Body of pancreas (tissue), 4 donors: ENCODE results near the gene KRT10. TPM values are rescaled to one million over a fixed set of nuclear protein-coding genes. Genes with fewer than 3 reads are reported as not detected.
"Not testable (repeated sequence)": the region's sequence is repeated elsewhere in the genome, so short reads cannot be mapped to it uniquely, and the experiment has no call there.

Experiments
- ATAC-seq: fragments of 150-250 bp; one replicate; pipeline ENCODE4 v1.9.1; 2016
- DNase-seq, 4 donors: peaks; one replicate each; pipeline ENCODE4 v3.0.0-alpha.2; 2019
- H3K27ac ChIP-seq, 4 donors: fragments of 200-600 bp; sonication (generic); 1 replicate in 3 of 4; 2 replicates in 1 of 4; pipeline versions ENCODE4 v1.5.1 to v1.6.1; 2016 to 2019; ENCODE audit warnings: mild to moderate bottlenecking in 1 of 4, mixed read lengths in 1 of 4, moderate library complexity in 1 of 4
- H3K27me3 ChIP-seq, 2 donors: fragments of 200-600 bp; sonication (generic); one replicate each; pipeline ENCODE4 v1.6.0; 2016; ENCODE audit warnings: mild to moderate bottlenecking in 1 of 2
- H3K36me3 ChIP-seq, 2 donors: fragments of 200-600 bp; sonication (generic); replicated peaks in 1 of 2; 2 replicates each; pipeline ENCODE4 v1.5.1; 2016; ENCODE audit warnings: low read depth in 2 of 2; ENCODE audit not compliant: insufficient read depth in 1 of 2
- H3K4me1 ChIP-seq: fragments of 200-600 bp; sonication (generic); one replicate; pipeline ENCODE4 v1.6.0; 2016
- H3K4me3 ChIP-seq, 2 donors: fragments of 200-600 bp; sonication (generic); 1 replicate in 1 of 2; 2 replicates in 1 of 2; pipeline ENCODE4 v1.5.1; 2016 to 2019
- H3K9me3 ChIP-seq, 3 donors: fragments of 200-600 bp; sonication (generic); 1 replicate in 2 of 3; 2 replicates in 1 of 3; pipeline ENCODE4 v1.5.1; 2016
- CTCF ChIP-seq, 7 experiments: fragments of 450-650 bp in 4 of 7; fragments of 200-600 bp in 3 of 7; sonication (generic) in 3 of 7; IDR thresholded peaks; one replicate each; pipeline ENCODE4 v1.5.1; 2016 to 2019; ENCODE audit warnings: antibody characterized with exemption in 7 of 7
- POLR2A ChIP-seq, 3 donors: fragments of 450-650 bp; IDR thresholded peaks; one replicate each; pipeline ENCODE4 v1.6.1; 2016; ENCODE audit warnings: antibody characterized with exemption in 3 of 3, mild to moderate bottlenecking in 2 of 3
- WGBS, 2 donors: methylation state at CpG; one replicate each; pipeline ENCODE4 v1.1.5; 2017; 5-methylcytosine and 5-hydroxymethylcytosine counted together
- intact Hi-C: fragments of 100-400 bp; cut with DNase I; formaldehyde crosslinking; loops from one replicate; pipeline ENCODE4 v1.15.1; 2023
- total RNA-seq, 2 donors: library from RNA; depleted of rRNA; stranded (reverse); fragments of >200 nt; gene quantifications; one replicate each; pipeline ENCODE4 v1.1.0, GENCODE V29; 2016

Gene KRT10
- total RNA-seq, 2 donors from 2014 or later = 3.3 to 8.0 TPM

GRCh38 chr17:40817103-40817682 is 5.2 kb downstream of the KRT10 start:
- Histone ChIP-seq H3K27ac (no peak overlapping the region), H3K27me3 (no peaks in the 10 kb centered on the region), H3K4me1 (peaks cover 15% of the 10 kb centered on the region), H3K9me3 (no peaks in the 10 kb centered on the region), H3K36me3 (no peaks in the 10 kb centered on the region), H3K4me3 (no peak overlapping the region)
- intact Hi-C loops = no loop called here
- no peak for TF ChIP-seq POLR2A (IDR thresholded peaks at IDR 0.05)
- TF ChIP-seq CTCF (IDR thresholded peaks at IDR 0.05) = no peak
- ATAC-seq (no peak), DNase-seq (no peak)
- 97 to 98% methylated on average over 4 of the region's 4 CpGs for WGBS, 2 donors

- Histone ChIP-seq H3K4me3 (no peak overlapping the region), H3K9me3 (no peaks in the 10 kb centered on the region), H3K4me1 (peaks cover 15% of the 10 kb centered on the region), H3K27ac (no peak overlapping the region), H3K27me3 (no peaks in the 10 kb centered on the region), H3K36me3 (no peaks in the 10 kb centered on the region)
- DNase-seq (no peak), ATAC-seq (no peak)
- intact Hi-C loops = no loop called here
- TF ChIP-seq POLR2A (IDR thresholded peaks at IDR 0.05) = no peak
- TF ChIP-seq CTCF (IDR thresholded peaks at IDR 0.05) = no peak
- WGBS, 2 donors = 80 to 91% methylated on average over 3 of the region's 3 CpGs
Measured at GRCh38 chr17:40816569-40816968, 5.8 kb downstream of the KRT10 start.

DNA sequence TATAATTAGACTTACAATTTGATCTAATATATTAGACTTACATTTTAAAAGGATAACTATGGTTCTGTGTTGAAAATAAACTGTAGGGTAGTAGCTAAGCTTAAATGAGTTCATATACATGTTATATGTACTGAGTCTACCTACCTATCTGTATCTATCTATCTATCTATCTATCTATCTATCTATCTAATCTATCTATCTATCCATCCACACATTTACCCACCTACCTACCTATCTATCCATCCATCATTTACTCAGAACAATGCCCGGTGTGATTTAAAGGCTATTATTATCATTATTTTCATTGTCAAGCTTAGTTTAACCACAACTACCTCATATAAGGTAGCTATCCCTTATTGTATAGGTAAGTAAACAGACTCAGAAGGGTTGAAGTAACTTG is 7.0 kb downstream of the KRT10 start:
- Histone ChIP-seq H3K4me1 (peaks cover 15% of the 10 kb centered on the region), H3K27me3 (peaks cover 0 to 4% of the 10 kb centered on the region in 2 donors), H3K4me3 (no peak overlapping the region), H3K36me3 (no peaks in the 10 kb centered on the region), H3K9me3 (no peaks in the 10 kb centered on the region), H3K27ac (no peak overlapping the region)
- DNase-seq (no peak), ATAC-seq (no peak)
- TF ChIP-seq POLR2A (IDR thresholded peaks at IDR 0.05) (no peak), CTCF (IDR thresholded peaks at IDR 0.05) (no peak)
- 78 to 91% methylated on average over 1 of the region's 1 CpG for WGBS, 2 donors
- intact Hi-C loops = no loop called here

GRCh38 chr17:40814657-40815056 is 7.8 kb downstream of the KRT10 start:
- peaks cover 12% of the 10 kb centered on the region for H3K4me1 ChIP-seq
- H3K36me3 ChIP-seq, H3K9me3 ChIP-seq, H3K27ac ChIP-seq, ATAC-seq, DNase-seq, H3K27me3 ChIP-seq, intact Hi-C loops, H3K4me3 ChIP-seq: not testable (repeated sequence)
- WGBS, 2 donors = 75 to 82% methylated on average over 3 of the region's 3 CpGs

- Histone ChIP-seq H3K27me3 (peaks cover 0 to 4% of the 10 kb centered on the region in 2 donors), H3K27ac (no peak overlapping the region), H3K4me1 (peaks cover 7% of the 10 kb centered on the region), H3K4me3 (no peak overlapping the region), H3K36me3 (no peaks in the 10 kb centered on the region), H3K9me3 (no peaks in the 10 kb centered on the region)
- intact Hi-C loops = no loop called here
- ATAC-seq (no peak), DNase-seq (no peak)
- TF ChIP-seq CTCF (IDR thresholded peaks at IDR 0.05) (no peak), POLR2A (IDR thresholded peaks at IDR 0.05) (no peak)
- WGBS, 2 donors = 55 to 60% methylated on average over 4 of the region's 4 CpGs
Measured at GRCh38 chr17:40813804-40814203, 8.6 kb downstream of the KRT10 start.
